Measurements from ENCODE around the gene TENM4.

Gene TENM4

DNA sequence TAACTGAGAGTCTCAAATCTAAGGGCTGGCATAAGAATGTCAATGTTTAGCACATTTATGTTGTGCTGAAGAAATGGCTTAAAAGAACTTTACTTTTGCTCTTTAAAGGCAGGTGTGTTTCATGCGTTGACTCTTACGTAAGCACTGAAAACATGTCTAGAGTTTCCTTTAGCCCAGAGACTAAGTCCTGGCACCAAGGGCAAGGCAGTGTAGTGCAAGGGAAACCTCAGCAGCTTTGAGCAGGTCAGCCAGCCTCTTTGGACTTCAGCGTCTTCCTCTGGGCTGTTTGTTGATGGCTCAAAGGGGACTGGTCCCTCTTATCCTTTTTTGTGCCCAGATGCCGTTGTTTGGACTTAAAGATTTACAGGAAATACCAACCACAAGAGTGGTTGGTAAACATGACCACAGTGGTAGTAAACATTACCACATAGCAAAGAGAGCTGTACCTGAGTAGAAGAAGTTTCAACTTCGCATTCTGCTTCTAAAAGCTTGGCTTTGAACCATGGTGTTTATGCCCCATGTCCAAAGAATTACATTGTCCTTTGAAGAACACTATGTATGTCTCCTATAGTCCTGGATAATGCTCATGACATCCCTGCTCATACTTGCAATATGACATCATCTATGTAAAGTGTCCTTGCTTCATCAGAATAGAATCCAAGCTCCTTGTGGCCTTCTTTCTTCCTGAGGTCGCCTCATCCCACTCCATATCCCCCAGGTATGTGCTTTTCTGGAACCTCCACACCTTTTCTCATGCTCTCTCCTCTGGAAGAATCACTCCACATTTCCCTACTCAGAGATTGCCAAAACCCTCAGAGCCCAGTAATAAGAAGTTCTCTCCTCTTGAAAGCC is 23.5 kb downstream of the TENM4 start:
- DNase-seq: no peak

- DNase-seq: no peak
Measured at GRCh38 chr11:79415912-79416311, 24.9 kb downstream of the TENM4 start.

- DNase-seq: no peak
Measured at GRCh38 chr11:79415411-79415810, 25.4 kb downstream of the TENM4 start.

GRCh38 chr11:79414644-79415317 is 26.0 kb downstream of the TENM4 start:
- DNase-seq: no peak

GRCh38 chr11:79414041-79414440 is 26.8 kb downstream of the TENM4 start:
- no peak for DNase-seq

- peak; percentile 52 for DNase-seq
Measured at GRCh38 chr11:79413268-79413667, 27.6 kb downstream of the TENM4 start.

GRCh38 chr11:79412761-79413160 is 28.1 kb downstream of the TENM4 start:
- DNase-seq: no peak

GRCh38 chr11:79409330-79409729 is 31.5 kb downstream of the TENM4 start:
- DNase-seq: no peak

DNA sequence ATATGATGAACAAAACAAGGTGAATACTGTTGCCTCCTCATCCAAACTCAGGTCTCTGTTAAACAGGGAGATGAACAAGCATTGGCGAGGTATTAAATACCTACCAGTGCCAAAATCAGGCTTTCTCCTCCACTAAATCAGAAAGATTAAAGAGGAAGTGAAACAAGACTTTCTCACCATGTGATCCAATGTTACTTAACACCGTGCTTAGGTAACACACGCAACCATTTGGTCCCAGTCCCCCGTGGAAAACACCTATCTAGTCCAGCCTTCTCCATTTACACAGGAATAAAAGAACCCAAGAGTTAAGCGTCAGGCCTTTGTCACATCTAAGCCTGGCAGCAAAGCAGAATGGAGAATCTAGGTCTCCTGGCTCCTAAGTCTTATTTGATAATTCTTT is 34.5 kb downstream of the TENM4 start:
- DNase-seq: no peak

DNA sequence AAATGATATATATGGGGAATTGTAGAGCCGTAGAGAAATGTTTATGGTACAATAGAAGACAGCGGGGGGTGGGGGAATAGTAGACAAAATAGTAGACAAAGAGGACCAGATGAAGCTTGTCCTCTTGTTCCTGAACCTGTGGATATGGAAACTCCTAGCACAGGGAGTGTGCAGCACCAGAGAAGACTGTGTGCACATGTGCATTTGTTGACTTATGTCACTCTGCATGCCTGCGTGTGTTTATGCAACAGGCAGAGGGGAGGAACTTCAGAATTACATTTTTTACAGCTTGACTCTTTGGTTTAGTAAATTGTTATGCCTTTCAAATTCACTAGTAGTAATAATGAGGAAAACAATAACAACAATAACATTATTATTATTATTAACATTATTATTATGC is 36.0 kb downstream of the TENM4 start:
- no peak for DNase-seq

DNA sequence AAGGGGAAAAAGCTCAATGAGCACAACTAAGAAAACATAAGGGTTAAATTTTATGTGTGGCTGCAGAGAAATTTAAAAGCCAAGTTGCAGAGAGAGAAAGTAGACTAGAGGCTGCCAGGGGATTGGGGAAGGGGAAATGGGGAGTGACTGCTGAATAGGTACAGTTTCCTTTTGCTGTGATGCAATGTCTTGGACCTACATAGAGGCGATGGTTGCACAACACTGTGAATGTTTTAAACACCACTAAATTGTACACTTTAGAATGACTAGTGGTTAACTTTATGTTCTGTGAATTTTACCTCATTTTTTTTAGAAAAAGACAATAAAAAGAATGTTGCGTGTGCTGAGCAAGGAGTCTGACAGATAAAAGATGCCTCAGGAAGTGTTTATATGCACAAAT is 36.5 kb downstream of the TENM4 start:
- no peak for DNase-seq

GRCh38 chr11:79403839-79404238 is 37.0 kb downstream of the TENM4 start:
- DNase-seq: no peak

- DNase-seq: no peak
Measured at GRCh38 chr11:79402912-79403311, 37.9 kb downstream of the TENM4 start.

GRCh38 chr11:79400717-79401330 is 40.0 kb downstream of the TENM4 start:
- DNase-seq: peak; percentile 44

- DNase-seq: no peak
Measured at GRCh38 chr11:79400206-79400605, 40.6 kb downstream of the TENM4 start.

- DNase-seq: no peak
Measured at GRCh38 chr11:79397252-79397651, 43.6 kb downstream of the TENM4 start.

- no peak for DNase-seq
Measured at GRCh38 chr11:79396674-79397073, 44.2 kb downstream of the TENM4 start.

- DNase-seq: no peak
Measured at GRCh38 chr11:79396001-79396400, 44.8 kb downstream of the TENM4 start.

- peak; percentile 71 for DNase-seq
Measured at GRCh38 chr11:79393362-79394043, 47.3 kb downstream of the TENM4 start.

- no peak for DNase-seq
Measured at GRCh38 chr11:79392161-79392560, 48.7 kb downstream of the TENM4 start.

DNA sequence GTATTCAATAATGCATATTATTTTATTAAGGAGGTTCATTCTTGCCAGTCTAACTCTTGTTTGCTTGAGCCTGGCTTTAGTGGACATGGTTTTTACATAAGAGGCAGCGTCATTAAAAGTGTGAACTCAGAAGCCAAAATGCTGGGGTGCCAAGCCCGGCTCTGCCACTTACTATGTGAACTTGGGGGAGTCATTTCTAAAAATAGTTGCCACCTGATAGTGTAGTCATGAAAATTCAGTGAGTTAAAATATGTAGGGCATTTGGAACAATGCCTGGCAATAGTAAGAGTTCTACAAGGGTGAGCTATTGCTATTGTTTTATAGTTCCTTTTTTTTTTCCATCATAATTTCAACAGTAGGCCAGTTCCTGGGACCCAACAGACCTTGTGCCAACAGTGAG is 49.9 kb downstream of the TENM4 start:
- no peak for DNase-seq

DNA sequence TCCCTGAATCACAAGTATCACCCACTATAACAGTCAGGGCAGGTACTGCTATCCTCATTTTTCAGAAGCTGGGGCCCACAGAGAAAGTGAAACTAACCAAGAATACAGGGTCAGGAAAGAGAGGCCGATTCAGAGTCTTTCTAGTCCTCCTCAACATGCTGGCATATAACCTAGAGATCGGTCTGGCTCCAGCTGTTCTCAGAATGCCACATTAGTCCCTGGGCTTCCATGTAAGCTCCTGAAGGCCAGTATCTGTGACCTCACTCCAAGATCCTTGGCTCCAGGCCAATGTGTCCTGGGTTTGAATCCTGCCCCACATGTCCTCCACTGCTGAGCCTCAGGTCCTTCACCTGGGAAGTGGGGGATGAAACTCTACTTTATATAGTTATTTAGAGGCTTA is 50.4 kb downstream of the TENM4 start:
- DNase-seq: no peak

- DNase-seq: no peak
Measured at GRCh38 chr11:79388201-79388600, 52.6 kb downstream of the TENM4 start.

All from NCI-H82 (cell line).